K562 (cell line): Measurements from ENCODE around the gene KCNF1.

Experiments
- ATF3 ChIP-seq, 2 experiments: fragments of 450-650 bp in 1 of 2; sonication (generic) in 1 of 2; formaldehyde crosslinking in 1 of 2; IDR thresholded peaks in 1 of 2; conservative IDR thresholded peaks in 1 of 2; 2 replicates each; pipeline versions ENCODE4 v1.6.1 to v1.8.1; 2016 to 2023; ENCODE audit warnings: mild to moderate bottlenecking in 2 of 2, moderate library complexity in 2 of 2, inconsistent platforms in 1 of 2, missing genetic modification reagents in 1 of 2
- EGR1 ChIP-seq: fragments of 450-650 bp; conservative IDR thresholded peaks from 2 replicates; pipeline ENCODE4 v1.6.1; 2017; ENCODE audit warnings: mild to moderate bottlenecking
- HDAC1 ChIP-seq, 2 experiments: fragments of 450-650 bp; IDR thresholded peaks; 2 replicates each; pipeline ENCODE4 v1.6.1; 2016 to 2017; ENCODE audit warnings: inconsistent platforms in 1 of 2, mild to moderate bottlenecking in 1 of 2, moderate library complexity in 1 of 2
- MAX ChIP-seq: sonication (generic); formaldehyde crosslinking; IDR thresholded peaks from 2 replicates; pipeline ENCODE4 v1.9.0; 2022; ENCODE audit warnings: mild to moderate bottlenecking, missing genetic modification reagents
- TCF3 ChIP-seq: sonication (generic); formaldehyde crosslinking; IDR thresholded peaks from 2 replicates; pipeline ENCODE4 v1.4.0; 2020; ENCODE audit warnings: mild to moderate bottlenecking, missing genetic modification reagents
- USF2 ChIP-seq: sonication (generic); formaldehyde crosslinking; IDR thresholded peaks from 2 replicates; pipeline ENCODE4 v1.5.0; 2020; ENCODE audit warnings: missing genetic modification reagents
- ZBTB49 ChIP-seq: sonication (generic); formaldehyde crosslinking; IDR thresholded peaks from 2 replicates; pipeline ENCODE4 v1.8.0; 2022; ENCODE audit warnings: missing genetic modification reagents, mild to moderate bottlenecking, borderline replicate concordance

GRCh38 chr2:10948606-10949230 lies 37.0 kb downstream of the KCNF1 start:
- no peak for TF ChIP-seq HDAC1 (IDR thresholded peaks at IDR 0.05)
- TF ChIP-seq ATF3 (IDR thresholded peaks at IDR 0.05) = no peak
- TF ChIP-seq ATF3 (CRISPR knock-in tag; conservative IDR thresholded peaks at IDR 0.05) = no peak
- TF ChIP-seq USF2 = no peak
- no peak for TF ChIP-seq TCF3 (CRISPR knock-in tag)
- no peak for TF ChIP-seq EGR1
- TF ChIP-seq ZBTB49 (CRISPR knock-in tag) = no peak
- TF ChIP-seq MAX (CRISPR knock-in tag) = no peak
